K562 (cell line): Measurements from ENCODE around the gene RUNX1. TPM values are rescaled to one million over a fixed set of nuclear protein-coding genes. Genes with fewer than 3 reads are reported as not detected.

Experiments used
- BMI1 ChIP-seq: fragments of 150-350 bp; IDR thresholded peaks from 2 replicates; pipeline ENCODE4 v1.6.1; 2014; ENCODE audit warnings: low read length
- DIDO1 ChIP-seq: fragments of 450-650 bp; IDR thresholded peaks from 2 replicates; pipeline ENCODE4 v1.6.1; 2016; ENCODE audit warnings: low read depth, missing biosample characterization, missing genetic modification characterization
- HDAC2 ChIP-seq: fragments of 450-650 bp; IDR thresholded peaks from 2 replicates; pipeline ENCODE4 v1.6.1; 2016; ENCODE audit warnings: mild to moderate bottlenecking
- MCM5 ChIP-seq: fragments of 450-650 bp; IDR thresholded peaks from 2 replicates; pipeline ENCODE4 v1.6.1; 2016; ENCODE audit warnings: low read depth
- NUFIP1 ChIP-seq: fragments of 450-650 bp; IDR thresholded peaks from 2 replicates; pipeline ENCODE4 v1.6.1; 2018; ENCODE audit not compliant: partially characterized antibody
- PHTF2 ChIP-seq: fragments of 250-450 bp; sonication (Bioruptor Pico); IDR thresholded peaks from 2 replicates; pipeline ENCODE4 v1.5.0; 2021; ENCODE audit warnings: mild to moderate bottlenecking
- RCOR1 ChIP-seq, 2 experiments: IDR thresholded peaks; 2 replicates each; pipeline ENCODE4 v1.6.1; 2012; ENCODE audit warnings: low read depth in 2 of 2, low read length in 2 of 2, borderline replicate concordance in 1 of 2, improper control_type of control experiment in 1 of 2
- RREB1 ChIP-seq: fragments of 250-450 bp; sonication (Bioruptor Pico); IDR thresholded peaks from 2 replicates; pipeline ENCODE4 v1.4.0; 2020
- SAFB ChIP-seq: fragments of 200-400 bp; formaldehyde crosslinking; IDR thresholded peaks from 2 replicates; pipeline ENCODE4 v1.6.1; 2017; ENCODE audit warnings: low read depth, low read length, borderline replicate concordance
- SMARCA4 ChIP-seq: fragments of 450-650 bp; IDR thresholded peaks from 2 replicates; pipeline ENCODE4 v1.6.1; 2016
- SMARCE1 ChIP-seq: fragments of 450-650 bp; IDR thresholded peaks from 2 replicates; pipeline ENCODE4 v1.7.1; 2016; ENCODE audit warnings: mild to moderate bottlenecking
- SRSF7 ChIP-seq: fragments of 200-400 bp; formaldehyde crosslinking; optimal IDR thresholded peaks from 2 replicates; pipeline ENCODE3; 2017; ENCODE audit warnings: mild to moderate bottlenecking, low read depth, low read length
- TCFL5 ChIP-seq: fragments of 250-450 bp; sonication (Bioruptor Pico); conservative IDR thresholded peaks from 2 replicates; pipeline ENCODE4 v1.6.1; 2021; ENCODE audit warnings: mild to moderate bottlenecking, moderate library complexity, matching md5 sums
- ZFPM2 ChIP-seq: fragments of 250-450 bp; sonication (Bioruptor Pico); IDR thresholded peaks from 2 replicates; pipeline ENCODE4 v1.5.1; 2022; ENCODE audit warnings: mild to moderate bottlenecking
- ZNF197 ChIP-seq: fragments of 200-800 bp; sonication (Bioruptor generic); IDR thresholded peaks from 2 replicates; pipeline ENCODE4 v1.6.1; 2016; ENCODE audit warnings: low read depth, missing genetic modification characterization, missing compliant biosample characterization
- ZNF445 ChIP-seq: fragments of 250-450 bp; sonication (Bioruptor Pico); IDR thresholded peaks from 2 replicates; pipeline ENCODE4 v1.4.0; 2020; ENCODE audit warnings: low read depth, mild to moderate bottlenecking, moderate library complexity
- ZNF584 ChIP-seq: fragments of 200-800 bp; sonication (Bioruptor generic); IDR thresholded peaks from 2 replicates; pipeline ENCODE4 v1.6.1; 2016; ENCODE audit warnings: low read depth, mild to moderate bottlenecking, missing genetic modification characterization, missing compliant biosample characterization
- polyA plus RNA-seq, 8 experiments: library from polyadenylated mRNA; depleted of rRNA in 4 of 8; stranded (reverse) in 5 of 8; unstranded in 3 of 8; fragments of >200 nt; fragmentation: Nextera tagmentation in 2 of 8; fragmentation: Illumina TruSeq in 1 of 8; extraction: Ambion mirVana in 2 of 8; extraction: Trizol in 1 of 8; gene quantifications; 2 replicates each; pipeline versions ENCODE4 v1.2.1 to v1.2.3, GENCODE V29; 2011 to 2014; ENCODE audit warnings: inconsistent platforms in 1 of 8, missing spikeins in 1 of 8
- total RNA-seq, 7 experiments: library from RNA; depleted of rRNA in 6 of 7; stranded (reverse); fragments of >200 nt in 6 of 7; fragmentation: Illumina TruSeq in 2 of 7; extraction: Trizol in 2 of 7; gene quantifications; 2 replicates each; pipeline versions ENCODE4 v1.2.1 to v1.2.3, GENCODE V29; 2011 to 2021; ENCODE audit warnings: low replicate concordance in 1 of 7
- TF ChIP-seq, protein P1 (sequence below): fragments of 450-650 bp; IDR thresholded peaks from 2 replicates; pipeline ENCODE4 v1.6.1; 2017; ENCODE audit warnings: mild to moderate bottlenecking, moderate library complexity

The RUNX1 gene
- total and polyA plus RNA-seq, 9 of the 15 experiments (the other 6 are each of a cell fraction or from before 2014, with no cell fraction given): 2.2 to 68.6 (median 17.8) TPM

DNA sequence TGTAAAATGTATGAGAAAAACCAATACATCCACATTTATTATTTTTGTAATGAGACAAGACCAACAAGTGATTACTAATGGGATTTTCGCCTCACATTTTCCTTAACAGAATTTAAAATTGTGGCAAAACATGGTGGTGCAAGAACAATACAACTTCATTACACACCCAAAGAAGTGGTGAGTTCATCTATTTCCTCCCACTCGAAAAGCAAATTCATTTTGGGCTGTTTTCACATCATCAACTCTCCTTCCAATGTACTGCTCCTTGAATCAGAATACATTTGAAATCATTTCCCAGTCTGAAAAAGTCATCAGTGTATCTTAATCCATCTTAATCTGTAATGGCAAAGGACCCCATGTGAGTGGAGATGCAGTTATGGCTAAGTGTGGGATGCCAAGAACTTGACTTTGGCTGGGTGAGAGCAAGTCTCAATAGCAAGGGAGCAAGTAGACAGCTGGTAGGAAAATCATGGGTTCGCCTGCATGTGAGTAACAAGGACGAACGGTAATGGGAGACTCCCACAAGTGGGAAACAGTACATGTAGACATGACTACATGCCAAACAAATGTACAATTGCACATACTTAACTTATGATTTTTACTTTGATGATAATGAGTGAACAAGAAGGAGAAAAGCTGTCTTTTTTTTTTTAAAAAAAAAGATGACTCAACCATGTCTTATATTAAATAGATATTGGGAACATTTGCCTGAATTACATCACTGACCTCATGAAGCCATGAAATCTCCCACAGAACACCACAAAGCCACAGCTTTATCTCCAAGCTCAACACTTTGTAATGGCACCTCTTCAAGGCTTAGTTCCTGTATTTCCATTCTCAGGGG is 46.0 kb downstream of the RUNX1 start (continued):
- TF ChIP-seq HDAC2 (no peak), NUFIP1 (no peak), ZNF197 (CRISPR knock-in tag) (0 out of 2 replicates have a peak, but pooled peaks have one; percentile 7), ZFPM2 (no peak), MCM5 (no peak), SAFB (no peak), DIDO1 (no peak), TCFL5 (CRISPR knock-in tag) (no peak), PHTF2 (CRISPR knock-in tag) (no peak), ZNF445 (CRISPR knock-in tag) (no peak), BMI1 (no peak), ZNF584 (no peak), SRSF7 (no peak), RCOR1 (IDR thresholded peaks at IDR 0.05; ENCODE audit: borderline replicate concordance in 1 of 2, low read depth in 2 of 2, low read length in 2 of 2) (peak in 1 of 2 experiments; percentile 47; a peak in 1 of 4 replicates), SMARCE1 (peak; percentile 64; the same call in 1 of the 2 replicates), RREB1 (CRISPR knock-in tag) (no peak), SMARCA4 (0 out of 2 replicates have a peak, but pooled peaks have one; percentile 28)
- TF ChIP-seq, protein P1, sequence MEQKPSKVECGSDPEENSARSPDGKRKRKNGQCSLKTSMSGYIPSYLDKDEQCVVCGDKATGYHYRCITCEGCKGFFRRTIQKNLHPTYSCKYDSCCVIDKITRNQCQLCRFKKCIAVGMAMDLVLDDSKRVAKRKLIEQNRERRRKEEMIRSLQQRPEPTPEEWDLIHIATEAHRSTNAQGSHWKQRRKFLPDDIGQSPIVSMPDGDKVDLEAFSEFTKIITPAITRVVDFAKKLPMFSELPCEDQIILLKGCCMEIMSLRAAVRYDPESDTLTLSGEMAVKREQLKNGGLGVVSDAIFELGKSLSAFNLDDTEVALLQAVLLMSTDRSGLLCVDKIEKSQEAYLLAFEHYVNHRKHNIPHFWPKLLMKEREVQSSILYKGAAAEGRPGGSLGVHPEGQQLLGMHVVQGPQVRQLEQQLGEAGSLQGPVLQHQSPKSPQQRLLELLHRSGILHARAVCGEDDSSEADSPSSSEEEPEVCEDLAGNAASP: no peak
